NB4 (cell line): ENCODE results near the gene ANG.

Experiments used
- CTCF ChIP-seq: IDR thresholded peaks from one replicate; pipeline ENCODE4 v1.5.1; 2012; ENCODE audit warnings: low read depth, low read length
- TF ChIP-seq, protein P1 (sequence below): IDR thresholded peaks from 2 replicates; pipeline ENCODE4 v1.6.1; 2011; ENCODE audit warnings: low read depth, low read length

DNA sequence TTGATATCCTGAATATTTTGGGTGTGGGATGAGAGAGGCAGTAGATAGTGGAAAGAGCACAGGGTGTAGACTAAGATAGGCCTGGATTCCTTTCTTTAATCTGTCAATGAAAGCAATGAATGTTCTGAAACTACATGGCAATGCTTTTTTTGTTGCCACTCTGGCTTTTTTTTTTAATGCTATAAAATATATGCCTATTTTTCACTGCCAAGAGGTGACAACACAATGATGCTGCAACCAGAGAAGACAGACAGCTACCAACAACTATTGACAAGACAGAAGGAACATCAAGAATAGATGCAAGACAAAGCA, 9.4 kb downstream of the ANG start:
- TF ChIP-seq CTCF = no peak
- TF ChIP-seq, protein P1, sequence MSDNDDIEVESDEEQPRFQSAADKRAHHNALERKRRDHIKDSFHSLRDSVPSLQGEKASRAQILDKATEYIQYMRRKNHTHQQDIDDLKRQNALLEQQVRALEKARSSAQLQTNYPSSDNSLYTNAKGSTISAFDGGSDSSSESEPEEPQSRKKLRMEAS = no peak
